ENCODE data around the gene ADAM12. TPM values are rescaled to one million over a fixed set of nuclear protein-coding genes. Genes with fewer than 3 reads are reported as not detected.

Gene ADAM12
- total and polyA plus RNA-seq, 4 donors: 0.03 to 0.33 (median 0.19) TPM

DNA sequence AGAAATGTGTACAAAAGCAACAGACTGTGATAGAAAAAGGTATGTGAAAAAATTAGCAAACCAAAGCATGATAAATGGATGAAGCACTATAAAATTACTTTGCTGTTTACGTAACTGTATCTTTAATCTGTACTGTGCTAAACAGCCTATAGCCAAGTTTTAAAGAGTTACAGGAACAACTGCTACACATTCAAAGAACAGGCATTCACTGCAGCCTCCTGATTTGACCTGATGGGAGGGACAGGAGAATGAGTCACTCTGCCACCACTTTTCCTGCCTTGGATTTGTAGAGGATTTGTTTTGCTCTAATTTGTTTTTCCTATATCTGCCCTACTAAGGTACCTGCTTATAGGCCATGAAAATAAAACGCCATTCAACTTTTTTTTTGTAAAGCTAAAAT, 375.8 kb downstream of the ADAM12 start:
- H3K27ac ChIP-seq (ENCODE audit: low read depth in 1 of 2, low read length in 2 of 2): no peak overlapping the region
- no peaks in the 10 kb centered on the region for H3K36me3 ChIP-seq (ENCODE audit: control insufficient read depth in 4 of 4, insufficient read depth in 3 of 4, low read depth in 1 of 4, low read length in 3 of 4)
- TF ChIP-seq YY1 (IDR thresholded peaks at IDR 0.05): no peak
- TF ChIP-seq, protein P1, sequence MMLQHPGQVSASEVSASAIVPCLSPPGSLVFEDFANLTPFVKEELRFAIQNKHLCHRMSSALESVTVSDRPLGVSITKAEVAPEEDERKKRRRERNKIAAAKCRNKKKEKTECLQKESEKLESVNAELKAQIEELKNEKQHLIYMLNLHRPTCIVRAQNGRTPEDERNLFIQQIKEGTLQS (IDR thresholded peaks at IDR 0.05): no peak
- TF ChIP-seq, protein P2, sequence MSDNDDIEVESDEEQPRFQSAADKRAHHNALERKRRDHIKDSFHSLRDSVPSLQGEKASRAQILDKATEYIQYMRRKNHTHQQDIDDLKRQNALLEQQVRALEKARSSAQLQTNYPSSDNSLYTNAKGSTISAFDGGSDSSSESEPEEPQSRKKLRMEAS (IDR thresholded peaks at IDR 0.05): no peak
- no peak for TF ChIP-seq RXRA (IDR thresholded peaks at IDR 0.05)
- no peak for TF ChIP-seq RAD21 (IDR thresholded peaks at IDR 0.05)
- TF ChIP-seq, protein P3, sequence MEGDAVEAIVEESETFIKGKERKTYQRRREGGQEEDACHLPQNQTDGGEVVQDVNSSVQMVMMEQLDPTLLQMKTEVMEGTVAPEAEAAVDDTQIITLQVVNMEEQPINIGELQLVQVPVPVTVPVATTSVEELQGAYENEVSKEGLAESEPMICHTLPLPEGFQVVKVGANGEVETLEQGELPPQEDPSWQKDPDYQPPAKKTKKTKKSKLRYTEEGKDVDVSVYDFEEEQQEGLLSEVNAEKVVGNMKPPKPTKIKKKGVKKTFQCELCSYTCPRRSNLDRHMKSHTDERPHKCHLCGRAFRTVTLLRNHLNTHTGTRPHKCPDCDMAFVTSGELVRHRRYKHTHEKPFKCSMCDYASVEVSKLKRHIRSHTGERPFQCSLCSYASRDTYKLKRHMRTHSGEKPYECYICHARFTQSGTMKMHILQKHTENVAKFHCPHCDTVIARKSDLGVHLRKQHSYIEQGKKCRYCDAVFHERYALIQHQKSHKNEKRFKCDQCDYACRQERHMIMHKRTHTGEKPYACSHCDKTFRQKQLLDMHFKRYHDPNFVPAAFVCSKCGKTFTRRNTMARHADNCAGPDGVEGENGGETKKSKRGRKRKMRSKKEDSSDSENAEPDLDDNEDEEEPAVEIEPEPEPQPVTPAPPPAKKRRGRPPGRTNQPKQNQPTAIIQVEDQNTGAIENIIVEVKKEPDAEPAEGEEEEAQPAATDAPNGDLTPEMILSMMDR (IDR thresholded peaks at IDR 0.05; ENCODE audit: low read depth, low read length, missing input control): no peak
- no peak for TF ChIP-seq FOXA1 (IDR thresholded peaks at IDR 0.05)
- no peak for TF ChIP-seq TAF1 (conservative IDR thresholded peaks at IDR 0.05)
- TF ChIP-seq FOXA2 (IDR thresholded peaks at IDR 0.05): no peak
- TF ChIP-seq GABPA (IDR thresholded peaks at IDR 0.05 in 1 of 2, conservative IDR thresholded peaks at IDR 0.05 in 1 of 2): no peak
- TF ChIP-seq HNF4A (conservative IDR thresholded peaks at IDR 0.05): no peak
- TF ChIP-seq NR2F2 (IDR thresholded peaks at IDR 0.05): no peak
- TF ChIP-seq, protein P4, sequence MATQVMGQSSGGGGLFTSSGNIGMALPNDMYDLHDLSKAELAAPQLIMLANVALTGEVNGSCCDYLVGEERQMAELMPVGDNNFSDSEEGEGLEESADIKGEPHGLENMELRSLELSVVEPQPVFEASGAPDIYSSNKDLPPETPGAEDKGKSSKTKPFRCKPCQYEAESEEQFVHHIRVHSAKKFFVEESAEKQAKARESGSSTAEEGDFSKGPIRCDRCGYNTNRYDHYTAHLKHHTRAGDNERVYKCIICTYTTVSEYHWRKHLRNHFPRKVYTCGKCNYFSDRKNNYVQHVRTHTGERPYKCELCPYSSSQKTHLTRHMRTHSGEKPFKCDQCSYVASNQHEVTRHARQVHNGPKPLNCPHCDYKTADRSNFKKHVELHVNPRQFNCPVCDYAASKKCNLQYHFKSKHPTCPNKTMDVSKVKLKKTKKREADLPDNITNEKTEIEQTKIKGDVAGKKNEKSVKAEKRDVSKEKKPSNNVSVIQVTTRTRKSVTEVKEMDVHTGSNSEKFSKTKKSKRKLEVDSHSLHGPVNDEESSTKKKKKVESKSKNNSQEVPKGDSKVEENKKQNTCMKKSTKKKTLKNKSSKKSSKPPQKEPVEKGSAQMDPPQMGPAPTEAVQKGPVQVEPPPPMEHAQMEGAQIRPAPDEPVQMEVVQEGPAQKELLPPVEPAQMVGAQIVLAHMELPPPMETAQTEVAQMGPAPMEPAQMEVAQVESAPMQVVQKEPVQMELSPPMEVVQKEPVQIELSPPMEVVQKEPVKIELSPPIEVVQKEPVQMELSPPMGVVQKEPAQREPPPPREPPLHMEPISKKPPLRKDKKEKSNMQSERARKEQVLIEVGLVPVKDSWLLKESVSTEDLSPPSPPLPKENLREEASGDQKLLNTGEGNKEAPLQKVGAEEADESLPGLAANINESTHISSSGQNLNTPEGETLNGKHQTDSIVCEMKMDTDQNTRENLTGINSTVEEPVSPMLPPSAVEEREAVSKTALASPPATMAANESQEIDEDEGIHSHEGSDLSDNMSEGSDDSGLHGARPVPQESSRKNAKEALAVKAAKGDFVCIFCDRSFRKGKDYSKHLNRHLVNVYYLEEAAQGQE (IDR thresholded peaks at IDR 0.05): no peak
- no peak for TF ChIP-seq JUND (IDR thresholded peaks at IDR 0.05)
- no peak for TF ChIP-seq EGR1 (IDR thresholded peaks at IDR 0.05; ENCODE audit: low read depth in 2 of 2)
- peaks cover 0 to 4% (median 2%) of the 10 kb centered on the region in 4 donors for H3K27me3 ChIP-seq (ENCODE audit: control insufficient read depth in 4 of 4, insufficient read depth in 4 of 4, low read length in 3 of 4)
- 81% methylated on average over 2 of the region's 2 CpGs for WGBS
- no peak for DNase-seq (ENCODE audit: low spot score)
- no peaks in the 10 kb centered on the region for H3K9me3 ChIP-seq (ENCODE audit: control insufficient read depth in 4 of 4, low read length in 3 of 4)
- H3K4me3 ChIP-seq (ENCODE audit: low read depth in 1 of 3, low read length in 3 of 3): no peak overlapping the region
- H3K9ac ChIP-seq (ENCODE audit: low read depth in 1 of 2, low read length in 2 of 2): no peak overlapping the region
- H3K4me1 ChIP-seq (ENCODE audit: control insufficient read depth in 4 of 4, insufficient read depth in 4 of 4, low read length in 3 of 4): no peaks in the 10 kb centered on the region

DNA sequence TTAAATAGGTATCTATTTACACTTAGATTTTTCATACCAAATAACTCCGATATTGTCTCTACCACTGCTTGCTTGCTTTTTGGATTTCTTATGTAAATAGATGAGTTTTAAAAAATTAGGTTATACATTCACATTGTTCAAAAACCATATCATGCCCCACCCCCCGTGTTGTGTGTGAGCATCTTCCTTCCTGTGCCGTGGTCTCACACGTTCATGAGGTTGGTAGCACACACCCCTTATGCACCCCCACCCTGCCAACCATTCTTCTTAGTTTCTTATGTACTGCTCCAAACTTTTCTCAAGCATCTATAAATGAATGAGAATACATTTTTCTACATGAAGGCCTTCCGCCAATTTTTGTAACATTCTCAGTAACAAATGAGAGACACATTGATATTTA, 376.3 kb downstream of the ADAM12 start:
- H3K27me3 ChIP-seq (ENCODE audit: control insufficient read depth in 4 of 4, insufficient read depth in 4 of 4, low read length in 3 of 4): peaks cover 0 to 4% (median 2%) of the 10 kb centered on the region in 4 donors
- no peaks in the 10 kb centered on the region for H3K4me1 ChIP-seq (ENCODE audit: control insufficient read depth in 4 of 4, insufficient read depth in 4 of 4, low read length in 3 of 4)
- DNase-seq (ENCODE audit: low spot score): no peak
- H3K27ac ChIP-seq (ENCODE audit: low read depth in 1 of 2, low read length in 2 of 2): no peak overlapping the region
- no peaks in the 10 kb centered on the region for H3K36me3 ChIP-seq (ENCODE audit: control insufficient read depth in 4 of 4, insufficient read depth in 3 of 4, low read depth in 1 of 4, low read length in 3 of 4)
- TF ChIP-seq, protein P5, sequence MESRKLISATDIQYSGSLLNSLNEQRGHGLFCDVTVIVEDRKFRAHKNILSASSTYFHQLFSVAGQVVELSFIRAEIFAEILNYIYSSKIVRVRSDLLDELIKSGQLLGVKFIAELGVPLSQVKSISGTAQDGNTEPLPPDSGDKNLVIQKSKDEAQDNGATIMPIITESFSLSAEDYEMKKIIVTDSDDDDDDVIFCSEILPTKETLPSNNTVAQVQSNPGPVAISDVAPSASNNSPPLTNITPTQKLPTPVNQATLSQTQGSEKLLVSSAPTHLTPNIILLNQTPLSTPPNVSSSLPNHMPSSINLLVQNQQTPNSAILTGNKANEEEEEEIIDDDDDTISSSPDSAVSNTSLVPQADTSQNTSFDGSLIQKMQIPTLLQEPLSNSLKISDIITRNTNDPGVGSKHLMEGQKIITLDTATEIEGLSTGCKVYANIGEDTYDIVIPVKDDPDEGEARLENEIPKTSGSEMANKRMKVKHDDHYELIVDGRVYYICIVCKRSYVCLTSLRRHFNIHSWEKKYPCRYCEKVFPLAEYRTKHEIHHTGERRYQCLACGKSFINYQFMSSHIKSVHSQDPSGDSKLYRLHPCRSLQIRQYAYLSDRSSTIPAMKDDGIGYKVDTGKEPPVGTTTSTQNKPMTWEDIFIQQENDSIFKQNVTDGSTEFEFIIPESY (IDR thresholded peaks at IDR 0.05): no peak
- TF ChIP-seq NR2F2 (IDR thresholded peaks at IDR 0.05): no peak
- no peak for TF ChIP-seq FOXA2 (IDR thresholded peaks at IDR 0.05)
- no peak for TF ChIP-seq HNF4A (conservative IDR thresholded peaks at IDR 0.05)
- TF ChIP-seq, protein P4 (IDR thresholded peaks at IDR 0.05): no peak
- no peak for TF ChIP-seq RXRA (IDR thresholded peaks at IDR 0.05)
- no peak for TF ChIP-seq GABPA (IDR thresholded peaks at IDR 0.05 in 1 of 2, conservative IDR thresholded peaks at IDR 0.05 in 1 of 2)
- TF ChIP-seq TAF1 (conservative IDR thresholded peaks at IDR 0.05): no peak
- no peak for TF ChIP-seq YY1 (IDR thresholded peaks at IDR 0.05)
- TF ChIP-seq EGR1 (IDR thresholded peaks at IDR 0.05; ENCODE audit: low read depth in 2 of 2): no peak
- TF ChIP-seq, protein P1 (IDR thresholded peaks at IDR 0.05): no peak
- TF ChIP-seq JUND (IDR thresholded peaks at IDR 0.05): no peak
- TF ChIP-seq, protein P3 (IDR thresholded peaks at IDR 0.05; ENCODE audit: low read depth, low read length, missing input control): no peak
- 81% methylated on average over 5 of the region's 5 CpGs for WGBS
- H3K4me3 ChIP-seq (ENCODE audit: low read depth in 1 of 3, low read length in 3 of 3): no peak overlapping the region
- no peaks in the 10 kb centered on the region for H3K9me3 ChIP-seq (ENCODE audit: control insufficient read depth in 4 of 4, low read length in 3 of 4)
- H3K9ac ChIP-seq (ENCODE audit: low read depth in 1 of 2, low read length in 2 of 2): no peak overlapping the region

Data from liver (tissue), 9 donors.